D341Med (cell line): ENCODE measurements around the gene SPSB3.

Experiments
- DNase-seq: peaks from one replicate; pipeline ENCODE4 v3.0.0; 2012; ENCODE audit warnings: low spot score

Gene SPSB3

DNA sequence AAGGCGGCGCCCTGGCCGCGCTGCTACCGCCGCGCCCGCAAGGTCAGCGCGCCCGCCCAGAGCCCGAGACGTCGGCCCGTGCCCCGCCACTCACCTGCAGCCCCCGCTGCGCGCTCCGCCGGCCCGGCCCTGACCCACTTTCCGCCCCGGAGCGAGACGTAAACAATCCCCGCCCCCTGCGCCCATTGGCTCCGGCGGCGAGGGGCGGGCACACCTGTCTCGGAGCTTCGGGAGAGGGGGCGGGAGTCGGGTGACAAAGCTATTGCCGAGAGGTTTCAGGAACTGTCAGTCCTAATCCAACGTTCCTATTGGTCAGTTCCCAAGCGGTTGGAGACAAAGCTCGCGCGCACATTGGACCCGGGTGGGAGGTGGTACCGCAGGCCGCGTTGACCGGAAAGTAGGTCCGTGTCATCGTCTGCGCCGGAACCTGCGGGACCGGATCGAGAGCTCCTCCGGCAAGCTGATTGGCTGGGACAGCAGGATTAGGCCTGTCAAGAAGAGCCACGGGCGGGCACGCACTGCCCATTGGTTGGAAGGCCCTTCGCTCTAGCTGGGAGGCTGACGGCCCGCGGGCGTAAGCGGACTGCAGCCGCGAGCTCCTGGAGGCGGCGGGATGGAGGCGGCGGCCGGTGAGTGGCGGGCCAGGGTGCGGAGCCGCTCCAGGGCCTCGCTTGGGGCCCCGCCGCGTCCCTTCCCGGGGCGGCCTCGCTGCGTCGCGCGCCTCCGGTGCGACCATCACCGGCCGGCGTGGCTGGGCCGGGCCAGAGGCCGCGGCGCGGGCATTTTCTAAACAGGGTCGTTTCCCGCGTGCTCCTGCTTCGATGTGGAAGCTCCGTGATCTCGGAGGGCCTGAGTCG is at the start of gene SPSB3, which contains the start of gene NUBP2:
Gene SPSB3, minus strand, starts transcription at position 164 of the 857 bp plus-strand sequence. CDS start 1,088 bp downstream, outside the sequence.
Gene NUBP2, plus strand, starts transcription at position 553 of the 857 bp plus-strand sequence. Its CDS starts 61 bp downstream, at position 614.
- DNase-seq: peak; percentile 96

DNA sequence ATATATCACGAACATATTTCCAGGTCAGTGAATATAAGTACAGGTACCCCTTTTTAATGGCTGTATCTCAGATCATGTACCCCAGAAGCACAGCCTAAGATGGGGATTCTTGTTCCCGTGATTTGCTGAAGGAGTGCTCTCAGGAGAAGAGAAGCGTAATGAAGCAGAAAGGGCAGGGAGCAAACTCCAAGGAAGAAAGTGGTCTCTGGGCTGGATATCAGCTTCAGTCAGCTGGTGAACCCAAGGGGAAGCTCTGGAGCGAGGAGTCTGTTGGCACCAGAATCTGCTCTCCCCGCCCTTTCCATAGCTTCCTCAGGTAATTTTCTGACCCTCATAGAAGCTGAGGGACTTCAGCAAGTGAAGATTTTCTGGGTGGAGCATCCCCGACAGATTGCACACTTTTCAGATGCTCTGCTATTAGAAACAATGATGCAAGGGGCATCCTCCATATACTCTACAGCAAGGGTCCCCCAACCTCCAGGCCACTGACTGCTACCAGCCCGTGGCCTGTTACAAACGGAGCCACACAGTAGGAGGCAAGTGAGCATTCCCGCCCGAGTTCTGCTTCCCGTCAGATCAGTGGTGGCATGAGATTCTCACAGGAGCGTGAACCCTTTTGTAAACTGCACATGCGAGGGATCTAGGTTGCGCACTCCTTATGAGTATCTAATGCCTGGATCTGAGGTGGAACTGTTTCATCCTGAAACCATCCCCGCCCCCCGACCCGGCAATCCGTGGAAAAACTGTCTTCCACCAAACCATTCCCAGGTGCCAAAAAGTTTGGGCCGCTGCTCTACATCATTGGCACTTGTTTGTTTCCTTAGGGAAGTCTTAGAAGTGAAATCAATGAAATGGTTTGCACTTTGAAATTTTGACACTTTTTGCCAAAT is 49.1 kb upstream of the SPSB3 start:
- DNase-seq: no peak

DNA sequence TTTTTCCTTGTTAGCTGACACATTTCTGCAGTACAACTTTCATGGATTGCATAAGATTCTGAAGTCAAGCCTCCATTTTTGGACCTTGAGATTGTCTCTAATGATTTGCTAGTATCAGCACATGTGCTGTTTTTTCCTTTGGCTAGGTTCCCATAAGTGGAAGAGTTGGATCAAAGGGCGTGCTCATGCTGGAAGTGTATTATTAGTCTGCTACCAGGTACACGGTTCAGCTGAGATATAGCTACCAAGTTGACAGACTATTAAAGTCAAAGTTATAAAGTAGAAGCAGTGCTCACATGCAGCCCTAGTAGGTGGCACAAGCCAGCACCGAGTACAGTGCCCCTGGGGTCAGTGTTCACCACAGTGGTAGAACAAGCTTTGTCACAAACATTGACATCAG is 47.8 kb upstream of the SPSB3 start:
- no peak for DNase-seq

DNA sequence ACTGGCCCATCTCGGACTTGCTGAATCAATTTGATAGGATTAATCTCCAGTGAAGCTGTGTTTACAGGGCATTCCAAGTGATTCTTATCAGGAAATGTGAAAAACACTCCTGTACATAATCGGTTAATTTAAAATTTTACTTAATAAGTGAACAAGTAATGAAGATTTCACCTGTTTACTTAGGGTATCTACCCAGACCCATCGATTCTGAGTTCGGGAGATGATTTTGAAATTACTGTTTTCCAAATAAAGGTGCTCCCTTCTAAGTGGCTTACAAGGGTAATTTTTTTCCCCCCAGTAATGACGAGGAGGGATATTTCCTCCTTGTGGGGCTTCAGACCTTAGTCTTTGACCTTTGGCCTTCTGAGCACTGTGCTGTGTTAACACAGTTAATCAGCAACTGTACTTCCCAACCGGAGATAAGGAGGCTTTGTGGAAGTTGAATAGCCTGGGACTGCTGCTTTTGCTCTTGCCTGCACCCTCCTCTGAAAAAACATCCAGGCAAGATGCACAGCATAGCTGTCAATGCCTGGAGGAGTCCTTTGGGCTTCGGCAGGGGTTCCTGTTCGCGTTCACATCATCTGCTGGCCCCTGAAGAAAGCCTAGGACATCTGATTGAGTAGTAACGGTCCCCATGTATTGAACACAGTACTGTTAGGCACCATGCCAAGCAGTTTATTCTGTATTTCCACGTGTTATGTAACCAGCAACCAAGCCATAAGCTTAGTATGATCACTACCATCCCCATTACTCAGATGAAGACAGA is 46.5 kb upstream of the SPSB3 start:
- no peak for DNase-seq

DNA sequence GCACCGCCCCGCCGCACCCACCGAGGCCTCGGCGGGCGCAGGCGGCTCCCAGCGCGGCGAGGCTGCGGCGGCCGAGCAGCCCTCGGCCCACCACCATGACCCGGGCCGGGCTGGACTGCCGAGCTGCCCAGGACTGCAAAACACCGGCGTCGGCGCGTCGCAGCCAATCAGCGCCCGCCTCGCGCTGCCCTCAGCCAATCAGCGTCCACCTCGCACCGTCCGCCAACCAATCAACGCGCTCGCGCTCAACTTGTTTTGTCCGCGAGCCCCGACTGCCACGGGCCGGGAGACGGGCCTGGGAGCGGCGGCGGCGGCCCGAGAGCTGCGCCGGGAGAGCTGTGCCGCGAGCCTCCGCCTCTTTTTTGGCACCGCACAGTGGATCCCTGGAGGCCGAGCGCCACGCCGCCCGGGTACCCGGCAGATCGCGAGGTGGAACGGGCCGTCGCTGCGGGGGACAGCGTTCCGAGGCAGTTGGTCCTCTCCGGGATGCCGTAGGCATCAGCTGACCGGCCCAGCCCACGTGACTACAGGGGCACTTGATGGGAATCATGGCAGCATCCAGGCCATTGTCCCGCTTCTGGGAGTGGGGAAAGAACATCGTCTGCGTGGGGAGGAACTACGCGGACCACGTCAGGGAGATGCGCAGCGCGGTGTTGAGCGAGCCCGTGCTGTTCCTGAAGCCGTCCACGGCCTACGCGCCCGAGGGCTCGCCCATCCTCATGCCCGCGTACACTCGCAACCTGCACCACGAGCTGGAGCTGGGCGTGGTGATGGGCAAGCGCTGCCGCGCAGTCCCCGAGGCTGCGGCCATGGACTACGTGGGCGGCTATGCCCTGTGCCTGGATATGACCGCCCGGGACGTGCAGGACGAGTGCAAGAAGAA is 44.6 kb upstream of the SPSB3 start, which contains the start of the genes FAHD1 and HAGH:
Gene FAHD1, plus strand, starts transcription at position 516 of the 883 bp plus-strand sequence. Its CDS starts 33 bp downstream, at position 549.
Gene HAGH, minus strand, starts transcription at position 135 of the 883 bp plus-strand sequence. Its CDS starts 38 bp downstream, at position 97.
- DNase-seq: peak; percentile 99

DNA sequence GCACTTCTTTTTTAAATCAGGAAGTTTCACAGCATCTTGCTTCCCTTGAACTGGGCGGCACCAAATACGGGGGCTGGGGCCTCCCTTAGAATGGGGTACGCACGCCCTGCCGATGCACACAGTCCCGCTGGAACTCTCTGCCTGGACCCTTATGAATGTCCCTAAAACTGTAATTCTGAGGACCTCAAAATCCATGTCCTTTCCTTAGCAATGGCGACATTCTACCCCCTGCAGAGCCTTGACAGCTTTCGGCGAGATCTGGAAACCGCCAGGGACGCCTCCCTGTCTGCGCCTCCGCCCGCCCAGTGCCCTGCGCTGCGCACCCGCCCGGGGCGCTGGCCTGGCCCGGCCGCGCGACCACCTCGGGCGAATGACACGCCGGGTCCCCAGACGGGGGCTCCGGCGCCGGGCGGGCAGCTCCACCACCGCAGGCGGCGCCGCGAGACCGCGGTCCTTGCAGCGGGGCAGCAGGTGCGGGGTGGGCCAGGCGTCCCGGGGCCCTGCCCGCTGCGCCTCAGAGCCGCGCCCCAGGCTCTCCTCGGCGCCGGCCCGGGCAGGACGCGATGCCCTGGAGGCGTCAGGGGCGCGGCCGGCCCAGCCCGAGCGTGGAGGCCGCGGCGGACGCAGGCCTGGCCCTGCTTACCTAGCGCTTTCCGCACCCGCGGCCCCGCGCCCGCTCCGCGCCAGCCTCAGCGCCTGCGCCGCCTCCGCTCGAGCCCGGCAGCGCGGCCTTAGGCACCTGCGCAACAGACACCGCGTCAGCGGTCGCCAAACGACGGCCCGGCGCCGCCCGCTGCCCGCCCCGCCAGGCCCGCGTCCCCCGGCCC is 43.7 kb upstream of the SPSB3 start:
- DNase-seq: no peak

DNA sequence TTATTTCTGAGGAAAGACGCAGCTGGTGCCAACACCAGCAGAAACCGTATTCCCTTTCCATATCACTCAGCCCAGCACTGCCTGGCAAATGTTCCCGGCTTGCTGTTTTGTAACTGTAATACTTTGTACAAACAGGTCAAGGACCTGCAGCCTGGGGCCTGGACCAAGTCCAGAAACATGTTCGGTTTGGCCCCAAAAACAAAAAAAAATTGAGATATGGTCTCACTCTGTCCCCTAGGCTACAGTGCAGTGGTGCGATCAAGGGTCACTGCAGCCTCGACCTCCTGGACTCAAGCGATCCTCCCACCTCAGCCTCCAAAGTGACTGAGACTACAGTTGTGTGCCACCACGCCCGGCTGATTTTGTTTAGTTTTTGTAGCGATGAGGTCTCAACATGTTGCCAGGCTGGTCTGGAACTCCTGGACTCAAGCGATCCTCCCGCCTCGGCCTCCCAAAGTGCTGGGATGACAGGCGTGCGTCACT is 43.1 kb upstream of the SPSB3 start:
- DNase-seq: no peak

DNA sequence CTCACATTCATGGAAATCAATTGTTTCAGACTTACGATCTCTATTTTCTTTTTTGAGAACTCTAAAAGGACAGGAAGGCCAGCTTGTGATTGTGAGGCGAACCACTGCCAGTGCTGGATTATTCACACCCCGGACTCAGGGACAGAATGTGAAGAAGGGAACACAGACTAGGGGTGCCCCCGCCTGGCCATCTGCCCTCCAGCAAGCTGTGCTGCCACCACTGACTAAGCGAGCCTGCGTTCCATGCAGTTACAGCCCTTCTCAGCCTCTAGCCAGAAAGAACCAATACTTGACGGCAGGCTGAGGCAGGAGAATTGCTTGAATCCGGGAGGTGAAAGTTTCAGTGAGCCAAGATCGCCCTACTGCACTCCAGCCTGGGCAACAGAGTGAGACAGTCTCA is 41.5 kb upstream of the SPSB3 start:
- peak; percentile 64 for DNase-seq

DNA sequence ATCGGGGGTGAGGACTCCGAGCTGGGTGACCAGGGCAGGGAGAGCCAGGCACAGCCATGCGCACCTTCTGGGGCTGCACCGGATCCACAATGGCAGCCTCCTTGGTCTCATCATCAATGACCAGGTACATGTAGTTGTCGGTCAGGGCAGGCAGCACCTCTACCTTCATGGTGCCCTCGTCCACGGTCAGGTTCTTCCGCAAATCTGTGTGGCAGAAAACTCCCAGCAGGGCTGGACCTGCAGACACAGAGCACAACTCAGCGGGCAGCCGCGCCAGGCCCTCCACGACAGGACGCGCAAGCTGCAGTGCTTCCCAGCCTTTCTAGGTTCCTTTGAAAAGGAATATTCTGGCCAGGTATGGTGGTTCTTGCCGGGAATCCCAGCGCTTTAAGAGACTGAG is 40.4 kb upstream of the SPSB3 start:
- DNase-seq: no peak

DNA sequence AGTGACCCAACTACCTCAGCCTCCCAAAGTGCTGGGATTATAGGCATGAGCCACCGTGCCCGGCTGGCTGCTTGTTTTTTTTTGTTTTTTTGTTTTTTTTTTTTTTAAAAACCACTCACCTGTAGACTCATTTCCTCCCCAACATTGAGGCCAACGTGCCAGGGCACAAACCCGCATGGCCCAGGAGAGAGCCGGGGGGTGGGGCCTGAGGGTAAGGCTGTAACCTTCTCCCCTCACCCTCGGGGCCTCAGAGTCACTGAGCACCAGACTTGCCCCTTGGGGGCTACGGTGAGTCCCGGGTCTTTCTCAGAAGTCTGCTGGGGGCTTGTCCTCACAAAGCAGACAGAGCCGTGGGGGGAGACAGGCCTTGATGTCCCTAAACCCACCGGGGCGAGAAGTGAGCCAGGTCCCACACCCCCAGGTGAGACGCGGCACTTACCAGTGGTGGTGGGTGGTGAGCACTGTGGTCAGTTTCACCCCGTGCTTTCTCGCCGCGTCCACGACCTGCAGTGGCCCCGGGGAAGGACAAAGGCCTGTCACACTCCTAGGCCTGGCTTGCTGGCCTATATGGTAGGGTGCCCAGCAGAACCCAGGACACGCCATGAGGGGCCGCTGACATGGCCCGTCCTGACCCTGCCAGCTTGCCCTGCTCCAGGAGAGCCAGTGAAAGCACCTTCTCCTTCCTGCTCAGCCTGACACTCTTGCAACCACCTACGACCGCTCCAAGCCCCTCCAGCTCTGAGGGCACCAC is 39.7 kb upstream of the SPSB3 start:
- DNase-seq: no peak

DNA sequence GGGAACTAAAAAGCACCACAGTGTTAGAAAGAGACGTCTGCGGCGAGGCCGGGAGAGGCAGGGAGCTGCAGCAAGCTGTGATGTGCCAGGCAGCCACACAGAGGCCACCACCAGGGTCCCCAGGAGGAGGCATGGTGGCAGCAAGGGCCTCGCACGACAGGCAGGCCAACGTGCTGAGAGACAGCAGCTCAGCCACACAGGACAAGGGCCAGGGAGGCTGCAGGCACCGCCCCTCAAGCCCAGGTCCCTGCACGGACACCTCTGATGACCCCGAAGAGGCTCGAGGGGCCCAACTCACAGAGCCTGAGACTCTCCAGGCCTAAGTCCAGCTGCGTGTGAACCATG is 38.5 kb upstream of the SPSB3 start:
- DNase-seq: no peak

DNA sequence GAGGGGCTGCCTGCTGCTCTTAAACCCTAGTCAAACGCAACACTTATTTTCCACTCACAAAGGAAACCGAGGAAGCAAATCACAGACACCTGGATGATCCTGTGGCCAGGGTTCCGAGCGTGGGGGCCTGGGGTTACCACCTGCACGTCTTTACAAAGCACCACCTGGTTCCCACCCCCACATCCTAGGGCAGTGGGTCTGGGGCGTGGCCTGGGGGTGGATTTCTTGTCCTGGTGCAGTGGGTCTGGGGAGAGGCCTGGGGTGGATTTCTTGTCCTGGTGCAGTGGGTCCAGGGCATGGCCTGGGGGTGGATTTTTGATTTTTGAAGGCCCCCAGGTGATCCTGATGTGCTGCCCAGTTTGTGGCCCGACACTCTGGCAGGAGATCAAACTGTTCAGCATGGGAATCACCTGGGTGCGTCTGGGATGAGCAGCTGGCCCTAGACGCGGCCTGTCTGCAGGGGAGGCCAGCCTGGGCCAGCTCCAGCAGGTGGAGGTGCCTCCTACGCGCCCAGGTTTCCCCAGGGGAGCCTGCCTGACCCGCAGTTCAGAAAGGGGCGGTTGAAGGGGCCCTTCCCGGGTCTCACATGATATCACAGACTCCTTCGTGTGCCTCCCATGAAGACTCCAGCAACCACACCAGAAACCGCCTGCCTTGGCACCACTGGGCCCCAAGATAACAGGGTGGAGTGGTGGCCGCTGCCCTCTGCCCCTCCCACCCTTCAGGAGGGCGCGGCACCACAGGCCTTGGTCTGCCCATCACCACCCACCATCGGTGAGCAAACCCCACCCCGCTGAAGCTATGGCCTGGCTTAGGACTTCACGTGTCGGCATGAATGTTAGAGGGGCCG is 38.0 kb upstream of the SPSB3 start:
- DNase-seq: no peak

DNA sequence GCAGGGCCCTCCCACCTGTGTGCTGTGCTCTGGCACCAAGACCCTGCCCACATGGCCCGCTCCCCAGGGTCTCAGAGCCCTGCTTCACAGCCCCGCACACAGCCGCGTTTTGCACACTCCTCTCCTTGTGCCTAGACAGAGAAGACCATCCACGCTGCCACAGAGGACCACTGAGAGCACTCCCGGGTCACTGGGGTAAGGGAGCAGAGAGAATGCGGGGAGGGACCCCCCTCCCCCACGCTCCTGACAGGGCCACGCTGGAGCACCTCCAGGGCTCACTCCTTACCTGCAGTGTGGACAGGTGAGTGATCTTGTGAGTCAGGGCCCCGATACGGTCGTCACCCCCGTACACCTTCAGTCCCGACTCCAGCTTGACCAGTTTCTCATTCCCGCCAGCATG is 37.2 kb upstream of the SPSB3 start:
- DNase-seq: no peak

DNA sequence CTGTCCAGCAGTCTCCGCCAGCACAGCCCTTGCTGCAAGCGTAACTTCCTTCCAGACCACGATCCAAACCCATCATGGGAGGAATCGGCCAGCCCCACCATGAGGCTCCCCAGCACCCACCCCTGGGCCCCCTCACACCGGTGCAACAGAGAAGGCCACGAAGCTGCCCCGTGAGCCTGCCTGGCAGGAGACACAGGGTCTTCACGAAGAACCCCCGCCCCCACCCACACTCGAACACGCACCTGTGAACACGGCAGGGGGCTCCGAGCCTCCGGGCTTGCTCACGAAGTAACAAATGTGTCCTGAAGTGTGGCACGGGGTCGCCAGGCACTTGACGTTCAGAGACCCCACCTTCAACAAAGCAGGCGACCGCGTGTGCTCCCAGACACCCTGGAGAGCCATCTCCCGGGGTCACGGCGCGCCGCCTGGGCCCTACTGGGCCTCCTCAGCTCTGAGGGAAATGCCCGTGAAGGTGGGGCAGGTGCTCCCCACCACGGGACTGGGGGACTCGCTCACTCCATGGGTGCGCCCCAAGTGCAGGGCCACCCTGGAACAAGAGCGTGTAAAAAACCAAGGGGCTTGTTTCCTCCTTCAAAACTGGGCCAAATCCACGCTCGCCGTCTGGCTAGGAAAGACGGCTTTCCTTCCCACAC is 36.6 kb upstream of the SPSB3 start:
- DNase-seq: no peak

DNA sequence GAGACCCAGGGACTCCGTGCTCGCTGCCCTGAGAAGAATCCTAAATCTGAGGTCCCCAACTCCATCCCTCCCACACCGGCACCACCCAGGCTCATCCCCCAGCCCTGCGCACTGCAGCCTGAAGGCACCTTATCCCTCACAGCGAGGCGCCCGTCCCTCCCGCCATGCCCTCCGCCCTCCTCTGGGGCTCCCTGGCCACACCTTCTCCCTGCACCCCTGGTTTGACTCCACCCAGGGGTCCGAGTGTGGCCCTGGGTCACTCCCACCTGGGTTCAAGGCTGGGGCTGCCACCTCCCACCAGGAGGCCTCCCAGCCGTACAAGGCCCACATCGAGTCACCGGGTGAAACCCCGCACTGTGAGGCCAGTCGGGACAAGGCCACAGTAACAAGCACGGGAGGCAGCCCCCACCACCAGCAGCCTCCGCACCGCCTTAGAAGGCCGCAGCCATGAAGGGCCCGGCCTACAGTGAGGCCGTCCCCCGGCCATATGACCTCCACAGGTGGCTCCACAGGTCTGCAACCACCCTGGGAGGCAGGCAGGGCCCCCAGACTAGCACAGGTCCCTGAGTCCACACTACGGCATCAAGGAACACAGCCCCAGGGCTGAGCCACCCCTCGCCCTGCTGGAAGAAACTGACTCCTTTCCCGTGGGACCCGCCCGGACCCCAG is 36.0 kb upstream of the SPSB3 start:
- DNase-seq: no peak

DNA sequence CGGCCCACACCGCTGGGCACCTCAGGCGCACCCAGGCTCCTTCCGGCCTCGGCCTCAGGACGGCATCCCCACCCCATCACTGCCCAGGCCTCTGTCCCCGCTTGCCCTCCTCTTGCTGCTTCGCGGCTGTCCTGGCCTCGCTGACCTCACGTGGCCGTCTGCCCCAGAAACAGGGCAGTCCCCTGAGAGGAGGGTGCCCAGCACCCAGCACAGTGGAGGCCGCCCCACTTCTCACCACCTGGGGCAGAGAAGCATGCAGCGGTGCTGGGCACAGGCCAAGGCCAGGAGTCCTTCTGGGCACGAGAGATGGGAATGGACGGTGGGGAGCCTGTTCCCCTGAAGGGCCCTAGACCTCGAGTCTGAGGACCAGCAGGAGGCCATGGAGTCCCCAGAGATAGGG is 35.3 kb upstream of the SPSB3 start:
- DNase-seq: no peak

DNA sequence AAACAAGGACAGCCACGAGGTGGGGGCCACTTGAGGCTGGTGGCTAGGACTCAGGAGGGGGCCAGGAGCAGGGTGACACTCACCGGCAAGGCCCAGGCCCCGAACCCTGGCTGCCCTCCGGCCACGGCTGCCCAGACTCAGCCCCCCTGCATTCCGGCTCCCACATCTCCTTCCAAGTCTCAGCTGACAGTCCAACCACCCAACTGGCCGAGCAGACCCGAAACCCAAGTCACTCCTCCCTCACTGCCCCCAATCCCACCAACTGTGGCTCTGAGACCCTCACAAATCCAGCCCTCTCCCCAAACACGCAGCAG is 34.9 kb upstream of the SPSB3 start:
- no peak for DNase-seq
